Astrocyte of the spinal cord (primary cell): ENCODE data around the gene TAS2R41.

Experiments
- DNase-seq: peaks from one replicate; pipeline ENCODE4 v3.0.0; 2011; ENCODE audit warnings: low read depth, low spot score
- H3K4me3 ChIP-seq: 2 replicates; pipeline ENCODE4 v1.5.1; 2011; ENCODE audit warnings: low read depth, mild to moderate bottlenecking, low read length, moderate library complexity
- in situ Hi-C: cut with HindIII; loops from 2 replicates; pipeline ENCODE4 v1.10.0; 2017; ENCODE audit warnings: low sequenced_read_pairs
- TF ChIP-seq, protein P1 (sequence below): IDR thresholded peaks from 2 replicates; pipeline ENCODE4 v1.5.1; 2012; ENCODE audit warnings: low read depth, mild to moderate bottlenecking, low read length, inconsistent platforms

TAS2R41 gene, protein sequence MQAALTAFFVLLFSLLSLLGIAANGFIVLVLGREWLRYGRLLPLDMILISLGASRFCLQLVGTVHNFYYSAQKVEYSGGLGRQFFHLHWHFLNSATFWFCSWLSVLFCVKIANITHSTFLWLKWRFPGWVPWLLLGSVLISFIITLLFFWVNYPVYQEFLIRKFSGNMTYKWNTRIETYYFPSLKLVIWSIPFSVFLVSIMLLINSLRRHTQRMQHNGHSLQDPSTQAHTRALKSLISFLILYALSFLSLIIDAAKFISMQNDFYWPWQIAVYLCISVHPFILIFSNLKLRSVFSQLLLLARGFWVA

DNA sequence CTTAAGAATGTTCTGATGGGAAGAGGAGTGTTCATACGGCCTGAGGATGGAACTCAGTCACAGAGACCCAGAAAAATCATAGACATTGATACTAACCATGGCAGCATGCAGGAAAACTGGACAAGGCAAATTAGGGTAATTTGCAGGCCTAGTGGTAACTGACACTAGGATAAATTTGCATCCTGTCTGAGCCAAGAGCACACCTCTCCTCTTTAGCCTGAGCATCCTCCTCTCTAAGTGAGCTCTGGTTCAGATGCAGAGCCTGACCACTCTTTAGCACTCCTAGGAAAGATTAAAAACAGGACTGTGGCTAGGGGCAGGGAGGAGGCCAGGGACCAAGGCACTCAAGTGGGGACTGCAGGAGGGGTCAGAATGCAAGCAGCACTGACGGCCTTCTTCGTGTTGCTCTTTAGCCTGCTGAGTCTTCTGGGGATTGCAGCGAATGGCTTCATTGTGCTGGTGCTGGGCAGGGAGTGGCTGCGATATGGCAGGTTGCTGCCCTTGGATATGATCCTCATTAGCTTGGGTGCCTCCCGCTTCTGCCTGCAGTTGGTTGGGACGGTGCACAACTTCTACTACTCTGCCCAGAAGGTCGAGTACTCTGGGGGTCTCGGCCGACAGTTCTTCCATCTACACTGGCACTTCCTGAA is at the start of gene TAS2R41:
Gene TAS2R41 (plus strand): TSS at position 373 of the 650 bp plus-strand sequence. CDS start 0 bp downstream, at position 373.
- DNase-seq = no peak
- TF ChIP-seq, protein P1, sequence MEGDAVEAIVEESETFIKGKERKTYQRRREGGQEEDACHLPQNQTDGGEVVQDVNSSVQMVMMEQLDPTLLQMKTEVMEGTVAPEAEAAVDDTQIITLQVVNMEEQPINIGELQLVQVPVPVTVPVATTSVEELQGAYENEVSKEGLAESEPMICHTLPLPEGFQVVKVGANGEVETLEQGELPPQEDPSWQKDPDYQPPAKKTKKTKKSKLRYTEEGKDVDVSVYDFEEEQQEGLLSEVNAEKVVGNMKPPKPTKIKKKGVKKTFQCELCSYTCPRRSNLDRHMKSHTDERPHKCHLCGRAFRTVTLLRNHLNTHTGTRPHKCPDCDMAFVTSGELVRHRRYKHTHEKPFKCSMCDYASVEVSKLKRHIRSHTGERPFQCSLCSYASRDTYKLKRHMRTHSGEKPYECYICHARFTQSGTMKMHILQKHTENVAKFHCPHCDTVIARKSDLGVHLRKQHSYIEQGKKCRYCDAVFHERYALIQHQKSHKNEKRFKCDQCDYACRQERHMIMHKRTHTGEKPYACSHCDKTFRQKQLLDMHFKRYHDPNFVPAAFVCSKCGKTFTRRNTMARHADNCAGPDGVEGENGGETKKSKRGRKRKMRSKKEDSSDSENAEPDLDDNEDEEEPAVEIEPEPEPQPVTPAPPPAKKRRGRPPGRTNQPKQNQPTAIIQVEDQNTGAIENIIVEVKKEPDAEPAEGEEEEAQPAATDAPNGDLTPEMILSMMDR = no peak
- H3K4me3 ChIP-seq = no peak within 1 kb of the TSS
- in situ Hi-C loops = no loop called here

DNA sequence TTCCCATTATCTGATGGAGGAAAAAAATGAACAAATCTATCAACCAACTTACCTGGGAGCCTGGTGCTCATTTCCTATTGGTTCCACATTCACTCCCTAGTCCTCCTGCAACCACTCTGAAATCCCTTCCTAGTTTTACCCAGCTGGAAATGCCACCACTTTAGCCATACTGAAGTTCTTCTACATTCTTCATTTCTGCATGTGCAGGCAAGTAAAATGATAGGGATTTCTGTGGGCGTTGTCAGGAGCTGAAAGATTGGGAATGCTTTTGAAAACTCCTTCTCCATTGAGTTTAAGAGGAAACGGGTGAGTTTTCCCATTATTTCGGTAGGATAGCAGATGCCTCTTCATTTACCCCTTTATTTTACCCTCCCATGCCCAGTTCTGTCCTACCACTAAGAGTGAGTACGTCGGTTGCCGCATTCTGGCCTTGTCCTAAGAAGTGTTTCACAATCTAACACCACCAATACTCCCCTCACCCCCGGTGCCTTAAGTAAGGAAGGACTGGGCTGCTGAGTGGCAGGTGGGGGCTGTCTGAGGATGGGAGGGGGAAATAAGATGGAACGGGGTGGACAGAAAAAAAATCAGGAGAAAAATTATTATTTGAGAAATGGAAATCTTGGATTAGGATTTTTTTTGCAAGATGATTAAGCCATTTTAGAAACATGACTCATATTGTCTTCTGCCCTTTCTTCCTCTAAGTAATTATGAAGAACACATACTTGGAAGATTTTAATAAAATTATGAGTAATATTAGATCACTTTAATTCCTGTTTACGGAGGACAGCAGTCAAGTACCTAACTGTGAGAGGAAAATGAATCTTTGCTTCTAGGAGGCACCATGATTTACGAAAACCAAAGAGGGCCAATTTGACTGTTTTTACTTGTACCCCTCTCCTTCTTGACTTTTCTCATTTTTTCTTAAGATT is 47.6 kb upstream of the TAS2R41 start:
- TF ChIP-seq, protein P1 = no peak
- DNase-seq = no peak
- no peak overlapping the region for H3K4me3 ChIP-seq
- in situ Hi-C loops = no loop called here

DNA sequence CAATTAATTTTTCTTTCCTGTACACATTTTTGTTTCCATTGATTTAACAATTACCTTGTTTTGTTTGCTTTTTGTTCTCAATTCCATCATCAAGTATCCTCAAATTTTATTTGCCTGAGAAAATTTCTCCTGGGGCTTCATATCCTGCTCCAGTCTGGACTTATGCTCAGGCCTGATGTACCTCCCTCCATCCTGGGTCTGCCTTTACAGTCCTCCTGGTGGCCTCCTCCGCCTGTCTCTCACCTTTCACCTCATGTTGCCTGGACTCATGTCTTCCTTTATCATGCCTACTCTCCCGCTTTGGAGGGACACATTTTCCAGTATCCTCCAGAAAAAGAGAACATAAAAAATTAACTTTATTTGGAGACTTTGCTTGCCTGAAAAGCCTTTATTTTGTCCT is 46.6 kb upstream of the TAS2R41 start:
- no peak for DNase-seq
- TF ChIP-seq, protein P1 = no peak
- in situ Hi-C loops = no loop called here
- H3K4me3 ChIP-seq = no peak overlapping the region

DNA sequence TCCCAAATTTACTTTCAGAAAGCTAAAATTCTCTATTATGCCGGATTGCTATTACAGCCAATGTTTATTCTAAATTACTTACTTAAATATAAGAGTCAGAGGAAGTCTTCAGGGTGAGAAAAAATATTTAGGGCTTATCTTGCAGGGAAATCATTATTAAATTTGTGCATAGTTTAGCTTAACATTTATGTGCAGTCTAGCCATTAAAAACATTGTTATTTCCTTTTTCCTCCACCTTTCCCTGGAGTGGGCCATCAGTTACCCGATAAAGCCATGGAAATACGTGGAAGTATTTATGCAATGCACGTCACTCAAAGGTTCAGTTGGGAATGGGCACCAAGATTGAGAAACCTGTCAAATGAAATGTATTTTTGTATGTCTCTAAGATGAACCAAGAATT is 43.9 kb upstream of the TAS2R41 start:
- TF ChIP-seq, protein P1 = no peak
- H3K4me3 ChIP-seq = no peak overlapping the region
- in situ Hi-C loops = no loop called here
- no peak for DNase-seq

DNA sequence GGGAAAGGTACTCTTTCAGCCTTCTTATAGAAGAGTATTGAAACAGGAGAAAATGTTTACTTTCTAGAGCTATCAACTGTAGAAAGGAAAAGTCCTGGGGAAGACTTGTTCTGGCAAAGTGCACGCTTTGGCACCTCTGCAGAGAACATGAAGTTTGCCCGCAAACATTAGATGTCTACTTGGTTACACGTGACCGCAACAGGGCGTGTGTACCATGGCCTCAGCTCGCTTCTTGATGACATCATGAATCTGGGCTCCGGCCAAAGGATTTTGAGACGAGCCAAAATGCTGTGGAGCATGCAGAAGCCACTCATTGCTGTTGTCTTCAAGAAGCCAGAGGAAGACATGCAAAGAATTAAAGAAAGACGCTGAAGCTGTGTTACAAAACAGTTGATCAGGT is 43.0 kb upstream of the TAS2R41 start:
- TF ChIP-seq, protein P1 = no peak
- in situ Hi-C loops = no loop called here
- peak; percentile 19 for DNase-seq

DNA sequence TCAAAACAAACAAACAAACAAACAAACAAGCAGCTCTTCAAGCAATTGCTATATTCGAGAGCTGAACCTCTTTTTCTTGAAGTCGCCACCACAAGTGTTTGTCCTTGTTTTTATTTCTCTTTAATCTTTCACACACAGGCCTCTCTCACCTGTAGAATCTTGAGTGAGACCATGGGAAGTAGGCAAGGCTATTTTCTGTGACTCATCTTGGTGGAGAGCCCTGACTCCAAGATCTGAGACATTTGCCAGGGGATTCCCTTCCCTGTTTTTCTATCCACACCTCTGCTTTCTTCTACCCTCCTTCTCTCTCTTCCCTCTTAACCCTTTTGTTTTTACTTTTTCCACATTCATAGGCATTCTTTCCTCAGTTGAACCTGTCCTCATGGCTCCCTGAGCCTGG is 42.4 kb upstream of the TAS2R41 start:
- no peak overlapping the region for H3K4me3 ChIP-seq
- TF ChIP-seq, protein P1 = no peak
- DNase-seq = no peak
- in situ Hi-C loops = no loop called here

More for the DNA sequence above, 43.0 kb upstream of the TAS2R41 start:
- no peak overlapping the region for H3K4me3 ChIP-seq
